Breast epithelium (tissue), 3 donors: ENCODE data around the gene ASF1B.

Experiments
- POLR2AphosphoS5 ChIP-seq, 3 donors: sonication (generic); formaldehyde crosslinking; IDR thresholded peaks; one replicate each; pipeline ENCODE4 v1.6.1; 2017; ENCODE audit warnings: antibody characterized with exemption in 3 of 3
- TF ChIP-seq, protein P1 (sequence below), 3 donors: fragments of 450-650 bp; IDR thresholded peaks; one replicate each; pipeline ENCODE4 v1.5.1; 2016 to 2017; ENCODE audit warnings: antibody characterized with exemption in 3 of 3, mild to moderate bottlenecking in 3 of 3, moderate library complexity in 3 of 3

DNA sequence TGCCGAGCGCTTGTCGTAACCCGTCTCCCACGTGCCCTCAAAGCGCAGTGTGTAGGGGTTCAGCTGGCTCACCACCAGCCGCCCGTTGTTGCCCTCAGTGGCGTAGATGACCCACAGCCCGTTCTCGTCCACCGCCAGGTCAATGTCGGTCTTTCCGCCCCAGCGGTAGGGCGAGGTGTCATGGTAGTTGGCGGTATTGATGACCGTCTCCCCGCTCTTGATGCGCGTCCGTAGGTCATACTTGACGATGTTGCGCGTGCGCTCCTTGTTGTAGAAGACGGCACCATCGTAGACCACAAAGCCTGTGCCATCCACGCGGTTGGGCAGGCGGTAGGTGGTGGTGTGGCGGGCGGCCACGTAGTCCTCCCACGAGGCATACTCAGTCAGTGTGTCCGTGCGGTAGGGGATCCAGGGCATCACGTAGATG, 26.5 kb upstream of the ASF1B start:
- TF ChIP-seq, protein P1, sequence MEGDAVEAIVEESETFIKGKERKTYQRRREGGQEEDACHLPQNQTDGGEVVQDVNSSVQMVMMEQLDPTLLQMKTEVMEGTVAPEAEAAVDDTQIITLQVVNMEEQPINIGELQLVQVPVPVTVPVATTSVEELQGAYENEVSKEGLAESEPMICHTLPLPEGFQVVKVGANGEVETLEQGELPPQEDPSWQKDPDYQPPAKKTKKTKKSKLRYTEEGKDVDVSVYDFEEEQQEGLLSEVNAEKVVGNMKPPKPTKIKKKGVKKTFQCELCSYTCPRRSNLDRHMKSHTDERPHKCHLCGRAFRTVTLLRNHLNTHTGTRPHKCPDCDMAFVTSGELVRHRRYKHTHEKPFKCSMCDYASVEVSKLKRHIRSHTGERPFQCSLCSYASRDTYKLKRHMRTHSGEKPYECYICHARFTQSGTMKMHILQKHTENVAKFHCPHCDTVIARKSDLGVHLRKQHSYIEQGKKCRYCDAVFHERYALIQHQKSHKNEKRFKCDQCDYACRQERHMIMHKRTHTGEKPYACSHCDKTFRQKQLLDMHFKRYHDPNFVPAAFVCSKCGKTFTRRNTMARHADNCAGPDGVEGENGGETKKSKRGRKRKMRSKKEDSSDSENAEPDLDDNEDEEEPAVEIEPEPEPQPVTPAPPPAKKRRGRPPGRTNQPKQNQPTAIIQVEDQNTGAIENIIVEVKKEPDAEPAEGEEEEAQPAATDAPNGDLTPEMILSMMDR (IDR thresholded peaks at IDR 0.05): no peak
- no peak for TF ChIP-seq POLR2AphosphoS5 (IDR thresholded peaks at IDR 0.05)
